HL-60 (cell line): Measurements from ENCODE around the gene CDK6.

ENCODE experiments used
- POLR2AphosphoS5 ChIP-seq: IDR thresholded peaks from 2 replicates; pipeline ENCODE4 v1.6.1; 2012; ENCODE audit warnings: low read depth
- REST ChIP-seq: IDR thresholded peaks from 2 replicates; pipeline ENCODE4 v1.6.1; 2012; ENCODE audit warnings: low read depth; ENCODE audit not compliant: insufficient replicate concordance
- SPI1 ChIP-seq: IDR thresholded peaks from 2 replicates; pipeline ENCODE4 v1.6.1; 2012; ENCODE audit warnings: low read depth, mild to moderate bottlenecking, borderline replicate concordance
- TF ChIP-seq, protein P1 (sequence below): IDR thresholded peaks from one replicate; pipeline ENCODE4 v1.5.1; 2011; ENCODE audit warnings: low read length, control low read depth, inconsistent platforms; ENCODE audit not compliant: insufficient read depth

DNA sequence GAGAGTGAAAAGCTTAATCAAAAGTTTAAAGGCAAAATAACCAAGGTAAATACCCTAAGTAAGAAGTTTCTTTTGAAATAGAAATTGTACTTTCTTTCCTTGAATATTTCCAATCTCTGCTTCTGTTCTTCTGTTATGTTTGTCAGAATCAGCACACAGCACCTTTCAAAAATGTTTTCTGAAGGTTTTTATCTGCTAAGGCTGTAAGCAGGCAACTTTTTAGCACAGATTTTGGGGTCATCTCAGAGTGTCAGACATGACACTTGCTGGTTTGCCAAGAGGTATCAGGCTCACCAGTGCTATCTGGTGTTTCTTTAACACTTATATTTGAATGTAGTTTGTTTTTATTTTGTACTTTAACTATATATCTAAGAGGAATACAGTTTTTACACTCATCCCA is 94.2 kb downstream of the CDK6 start:
- TF ChIP-seq, protein P1, sequence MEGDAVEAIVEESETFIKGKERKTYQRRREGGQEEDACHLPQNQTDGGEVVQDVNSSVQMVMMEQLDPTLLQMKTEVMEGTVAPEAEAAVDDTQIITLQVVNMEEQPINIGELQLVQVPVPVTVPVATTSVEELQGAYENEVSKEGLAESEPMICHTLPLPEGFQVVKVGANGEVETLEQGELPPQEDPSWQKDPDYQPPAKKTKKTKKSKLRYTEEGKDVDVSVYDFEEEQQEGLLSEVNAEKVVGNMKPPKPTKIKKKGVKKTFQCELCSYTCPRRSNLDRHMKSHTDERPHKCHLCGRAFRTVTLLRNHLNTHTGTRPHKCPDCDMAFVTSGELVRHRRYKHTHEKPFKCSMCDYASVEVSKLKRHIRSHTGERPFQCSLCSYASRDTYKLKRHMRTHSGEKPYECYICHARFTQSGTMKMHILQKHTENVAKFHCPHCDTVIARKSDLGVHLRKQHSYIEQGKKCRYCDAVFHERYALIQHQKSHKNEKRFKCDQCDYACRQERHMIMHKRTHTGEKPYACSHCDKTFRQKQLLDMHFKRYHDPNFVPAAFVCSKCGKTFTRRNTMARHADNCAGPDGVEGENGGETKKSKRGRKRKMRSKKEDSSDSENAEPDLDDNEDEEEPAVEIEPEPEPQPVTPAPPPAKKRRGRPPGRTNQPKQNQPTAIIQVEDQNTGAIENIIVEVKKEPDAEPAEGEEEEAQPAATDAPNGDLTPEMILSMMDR: no peak
- TF ChIP-seq POLR2AphosphoS5: no peak
- no peak for TF ChIP-seq SPI1
- TF ChIP-seq REST: no peak
